NCI-H2107 treated with DMSO at 0.1 percent for 48 hours (cell line): Measurements from ENCODE around the gene ZNF638.
"Not testable (repeated sequence)": the region's sequence is repeated elsewhere in the genome, so short reads cannot be mapped to it uniquely, and the experiment has no call there.

ENCODE experiments used
- DNase-seq: peaks from one replicate; lab custom pipeline; 2025; ENCODE audit not compliant: unreplicated experiment; lab: John Stamatoyannopoulos, UW

ZNF638 gene

DNA sequence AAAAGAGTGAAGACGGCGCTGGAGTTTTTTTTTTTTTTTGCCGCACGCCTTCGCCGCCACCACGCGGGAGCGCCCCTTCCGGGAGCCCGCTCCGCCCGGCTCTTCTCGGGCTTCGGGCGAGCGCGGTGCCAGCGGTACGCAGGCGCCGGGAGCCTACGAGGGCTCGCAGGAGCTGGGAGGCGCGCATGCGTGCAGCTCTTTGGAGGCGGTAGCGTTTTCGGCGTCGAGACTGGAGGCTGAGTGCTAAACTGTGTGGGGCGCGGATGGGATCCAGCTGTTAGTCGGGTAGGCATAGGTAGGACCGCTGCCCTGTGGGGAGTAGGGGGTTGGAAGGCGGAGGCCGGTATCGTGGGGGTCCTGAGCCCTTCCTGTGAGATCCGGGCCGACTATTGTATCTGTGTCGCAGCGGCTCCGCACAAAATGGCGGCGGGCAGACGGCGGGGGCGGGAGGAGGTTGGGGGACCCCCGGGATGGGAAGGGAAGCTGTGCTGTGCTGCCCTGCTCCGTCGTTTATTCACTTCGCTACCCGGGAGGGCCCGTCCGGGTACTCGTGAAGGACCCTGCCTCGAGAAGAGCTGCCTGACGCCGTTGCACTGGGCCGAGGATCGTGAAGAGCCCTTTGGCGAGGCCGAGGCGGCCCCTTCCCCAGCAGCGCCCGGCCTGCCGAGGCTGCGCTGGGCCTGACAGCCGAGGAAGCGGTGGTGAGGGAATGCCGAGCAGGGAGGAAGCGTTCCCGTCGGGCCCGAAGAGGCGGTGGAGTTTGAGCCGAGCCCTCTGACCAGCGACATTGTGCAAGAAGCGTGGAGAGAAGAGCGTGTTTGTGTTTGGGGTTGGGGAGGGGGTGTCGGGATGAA is at the start of gene ZNF638:
TSS of gene ZNF638 (plus strand) at position 202 of the 854 bp plus-strand sequence. CDS start 17,173 bp downstream, outside the sequence.
- peak; percentile 75 for DNase-seq

DNA sequence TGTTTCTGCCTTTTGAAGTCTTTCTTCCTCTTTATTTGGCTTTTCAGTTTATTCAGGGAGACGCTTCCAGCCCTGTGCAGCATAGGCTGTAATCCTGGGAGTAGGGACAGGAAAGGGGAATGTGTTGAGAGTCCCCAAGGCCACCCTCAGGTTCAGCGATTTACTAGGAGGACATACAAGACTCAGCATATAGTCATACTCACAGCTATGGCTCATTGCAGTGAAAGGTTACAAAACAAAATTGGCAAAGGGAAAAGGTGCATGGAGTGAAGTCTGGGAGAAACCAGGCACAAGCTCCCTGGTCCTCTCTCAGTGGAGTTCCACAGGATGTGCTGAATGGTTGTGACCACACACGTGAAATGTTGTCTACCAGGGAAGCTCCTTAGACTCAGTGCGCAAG is 49.6 kb upstream of the ZNF638 start:
- no peak for DNase-seq

DNA sequence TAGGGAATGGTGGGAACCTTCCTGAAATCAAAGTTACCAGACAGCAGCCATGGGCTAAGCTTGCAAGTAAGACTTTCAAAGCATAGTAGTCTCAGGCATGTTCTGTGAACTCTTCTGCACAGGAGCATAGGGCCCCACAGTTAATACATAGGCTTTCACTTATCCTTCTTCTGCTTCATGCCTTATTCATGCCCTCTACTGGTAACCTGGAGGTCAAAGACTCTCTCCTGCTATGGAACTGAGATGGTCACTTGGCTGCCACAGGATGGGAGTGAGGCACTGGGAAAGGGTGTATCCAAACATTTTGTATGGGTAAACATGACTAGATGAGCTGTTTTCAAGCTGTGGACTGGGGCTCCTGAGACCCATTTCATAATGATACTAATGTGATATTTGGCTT is 49.1 kb upstream of the ZNF638 start:
- no peak for DNase-seq

GRCh38 chr2:71283131-71283530 is 48.5 kb upstream of the ZNF638 start:
- DNase-seq = no peak

GRCh38 chr2:71285706-71286105 is 45.9 kb upstream of the ZNF638 start:
- no peak for DNase-seq

- DNase-seq = no peak
Measured at GRCh38 chr2:71291398-71291797, 40.2 kb upstream of the ZNF638 start.

GRCh38 chr2:71292159-71292558 is 39.4 kb upstream of the ZNF638 start:
- DNase-seq = no peak

DNA sequence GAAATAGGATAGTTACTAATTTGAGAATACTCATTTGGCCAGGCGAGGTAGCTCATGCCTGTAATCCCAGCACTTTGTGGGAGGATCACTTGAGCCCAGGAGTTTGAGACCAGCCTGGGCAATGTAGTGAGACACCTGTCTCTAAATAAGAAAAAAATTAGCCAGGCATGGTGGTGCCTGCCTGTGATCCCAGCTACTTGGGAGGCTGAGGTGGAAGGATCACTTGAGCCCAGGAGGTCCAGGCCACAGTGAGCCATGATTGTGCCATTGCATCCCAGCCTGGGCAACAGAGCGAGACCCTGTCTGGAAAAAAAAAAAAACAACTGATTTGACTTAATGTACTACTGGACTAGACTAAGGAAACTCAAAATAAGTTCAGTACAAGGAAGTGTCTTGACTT is 32.7 kb upstream of the ZNF638 start:
- DNase-seq = no peak

DNA sequence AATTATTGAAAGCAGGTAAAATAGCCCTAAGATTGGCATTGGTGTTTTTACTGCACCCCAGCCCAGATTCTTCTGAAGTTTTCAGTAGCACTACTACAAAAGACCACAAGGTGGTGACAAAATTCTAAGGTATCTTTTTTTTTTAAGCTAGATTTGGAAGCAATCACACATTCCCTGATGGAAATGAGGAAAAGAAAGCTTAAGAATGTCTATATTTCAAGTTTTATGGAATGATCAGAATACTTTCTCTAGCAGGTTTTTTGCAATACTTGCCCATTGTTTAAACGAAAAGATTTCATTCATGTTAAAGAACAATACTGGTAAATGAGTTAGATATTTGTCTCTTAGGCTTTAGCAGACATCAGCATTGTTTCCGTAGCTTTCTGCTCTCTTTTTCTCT is 32.1 kb upstream of the ZNF638 start:
- DNase-seq = peak; percentile 20

DNA sequence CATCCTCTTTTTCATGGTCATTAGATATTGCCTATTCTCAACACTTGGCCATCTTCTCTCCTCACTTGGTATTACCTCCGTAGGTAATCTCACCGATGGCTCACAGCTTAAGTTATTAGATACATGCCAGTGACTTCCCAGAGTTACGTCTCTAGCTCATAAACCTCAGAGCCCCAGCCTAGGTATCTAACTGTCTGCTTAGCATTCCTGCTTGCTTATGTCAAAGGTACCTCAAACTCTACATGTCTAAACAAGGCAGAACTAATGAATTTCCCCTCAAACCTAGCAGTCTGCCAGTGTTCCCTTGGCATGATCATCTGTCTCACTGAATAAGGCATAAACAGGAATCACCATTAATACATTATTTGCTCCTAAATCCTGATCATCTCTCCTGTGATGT is 27.7 kb upstream of the ZNF638 start:
- no peak for DNase-seq

DNA sequence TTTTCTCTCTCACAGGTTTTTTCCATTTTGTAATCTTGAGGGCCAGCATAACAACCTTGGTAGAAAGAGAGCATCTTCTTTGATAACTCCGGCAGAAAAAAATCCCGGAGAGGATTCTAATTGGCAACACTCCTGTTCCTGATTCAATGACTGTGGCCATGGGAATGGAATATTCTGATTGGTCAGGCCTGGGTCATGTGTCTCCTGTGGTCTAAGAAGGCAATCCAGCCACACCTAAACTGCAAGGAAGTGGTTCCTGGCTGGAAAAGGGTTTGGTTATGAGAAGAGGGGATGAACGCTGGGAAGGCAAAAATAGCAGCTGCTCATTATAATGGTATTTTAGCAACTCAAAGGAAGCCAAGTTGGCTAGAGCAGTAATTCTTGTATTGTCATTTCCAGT is 24.8 kb upstream of the ZNF638 start:
- no peak for DNase-seq

DNA sequence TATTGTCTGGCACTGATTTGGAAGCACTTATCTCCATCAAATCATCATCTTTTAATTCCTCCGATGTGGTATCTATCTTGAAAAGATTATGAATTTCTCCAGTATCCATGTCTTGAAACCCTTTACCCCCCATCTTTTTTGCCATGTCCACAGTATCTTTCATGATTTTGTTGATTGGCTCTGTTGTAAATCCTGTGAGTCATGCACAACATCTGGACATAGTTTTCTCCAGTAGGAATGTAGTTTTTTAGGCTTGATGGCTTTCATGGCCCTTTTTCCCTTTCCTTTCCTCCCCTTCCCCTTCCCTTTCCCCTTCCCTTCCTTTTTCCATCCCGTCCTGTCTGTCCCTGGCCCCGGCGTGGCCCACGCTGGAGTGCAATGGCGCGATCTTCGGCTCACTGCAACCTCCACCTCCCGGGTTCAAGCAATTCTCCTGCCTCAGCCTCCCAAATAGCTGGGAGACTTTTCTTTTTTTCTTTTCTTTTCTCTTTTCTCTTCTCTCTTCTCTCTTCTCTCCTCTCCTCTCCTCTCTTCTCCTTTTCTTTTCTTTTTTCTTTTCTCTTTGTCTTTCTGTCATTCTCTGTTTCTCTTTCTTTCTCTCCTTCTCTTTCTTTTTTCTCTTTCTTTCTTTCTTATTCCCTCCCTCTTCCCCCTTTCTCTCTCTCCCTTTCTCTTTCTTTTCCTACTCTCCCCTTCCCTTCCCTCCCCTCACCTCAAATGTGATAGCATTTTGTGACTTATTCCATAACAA is 18.4 kb upstream of the ZNF638 start:
- DNase-seq = no peak

DNA sequence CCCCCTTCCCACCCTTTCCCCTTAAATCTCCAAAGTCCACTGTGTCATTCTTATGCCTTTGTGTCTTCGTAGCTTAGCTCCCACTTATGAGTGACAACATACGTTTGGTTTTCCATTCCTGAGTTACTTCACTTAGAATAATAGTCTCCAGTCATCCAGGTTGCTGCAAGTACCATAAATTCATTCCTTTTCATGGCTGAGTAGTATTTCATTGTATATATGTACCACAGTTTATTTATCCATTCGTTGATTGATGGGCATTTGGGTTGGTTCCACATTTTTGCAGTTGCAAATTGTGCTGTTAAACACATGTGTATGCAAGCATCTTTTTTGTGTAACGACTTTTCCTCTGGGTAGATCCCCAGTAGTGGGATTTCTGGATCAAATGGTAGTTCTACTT is 14.5 kb upstream of the ZNF638 start:
- DNase-seq = no peak

DNA sequence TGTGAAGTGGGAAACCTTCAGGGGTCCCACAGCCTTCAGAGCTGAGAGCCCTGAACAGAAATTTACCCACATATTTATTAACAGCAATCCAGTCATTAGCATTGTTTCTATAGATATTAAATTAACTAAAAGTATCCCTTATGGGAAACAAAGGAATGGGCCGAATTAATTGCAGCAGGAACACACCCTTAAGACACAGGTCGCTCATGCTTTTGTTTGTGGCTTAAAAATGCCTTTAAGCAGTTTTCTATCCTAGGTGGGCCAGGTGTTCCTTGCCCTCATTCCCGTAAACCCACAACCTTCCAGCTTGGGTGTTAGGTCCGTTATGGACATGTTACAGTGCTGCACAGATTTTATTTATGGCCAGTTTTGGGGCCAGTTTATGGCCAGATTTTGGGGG is 13.7 kb upstream of the ZNF638 start:
- DNase-seq = not testable (repeated sequence)

- DNase-seq = no peak
Measured at GRCh38 chr2:71323386-71323785, 8.2 kb upstream of the ZNF638 start.

- no peak for DNase-seq
Measured at GRCh38 chr2:71326968-71327367, 4.6 kb upstream of the ZNF638 start.

GRCh38 chr2:71327916-71328315 is 3.7 kb upstream of the ZNF638 start:
- DNase-seq = no peak

GRCh38 chr2:71330155-71330554 is 1.4 kb upstream of the ZNF638 start:
- DNase-seq = no peak

DNA sequence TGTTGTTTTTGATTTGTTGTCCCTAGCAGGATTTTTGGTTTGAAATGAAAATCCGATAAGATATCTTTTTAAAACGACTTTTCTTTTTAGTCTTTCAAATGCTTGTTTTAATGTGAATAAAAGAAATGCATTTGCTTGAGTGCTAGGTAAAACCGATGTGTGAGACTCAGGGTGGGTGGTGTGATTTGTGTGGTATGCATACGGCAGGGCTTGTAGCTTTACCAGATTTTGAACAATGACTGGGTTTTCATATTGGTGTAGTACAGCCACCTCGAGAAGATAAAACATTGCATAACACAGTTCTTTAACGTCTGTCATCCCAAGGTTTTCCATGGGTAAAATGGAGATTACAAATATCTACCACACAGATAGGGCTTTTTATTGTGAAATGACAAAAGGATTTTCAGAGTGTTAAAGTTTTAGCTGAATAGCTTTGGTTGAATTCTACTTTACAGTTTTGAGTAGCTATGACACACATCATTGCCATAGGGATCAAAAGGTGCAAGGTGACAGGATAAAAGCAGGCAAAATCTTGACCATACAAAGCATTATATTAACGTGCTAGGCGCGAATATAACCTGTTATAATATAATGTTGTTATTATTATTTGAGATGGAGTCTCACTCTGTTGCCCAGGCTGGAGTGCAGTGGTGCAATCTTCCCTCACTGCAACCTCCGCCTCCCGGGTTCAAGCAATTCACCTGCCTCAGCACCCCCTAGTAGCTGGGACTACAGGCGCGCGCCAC is 824 bp upstream of the ZNF638 start:
- DNase-seq = no peak

DNA sequence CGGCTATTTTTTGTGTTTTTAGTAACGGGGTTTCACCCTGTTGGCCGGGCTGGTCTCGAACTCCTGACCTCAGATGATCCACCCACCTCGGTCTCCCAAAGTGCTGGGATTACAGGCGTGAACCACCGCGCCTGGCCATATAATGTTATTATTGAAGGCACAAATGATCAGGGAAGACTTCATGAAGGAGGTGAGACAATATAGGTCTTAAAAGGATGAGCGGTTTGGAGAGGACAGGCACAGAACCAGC is 326 bp upstream of the ZNF638 start:
- DNase-seq = not testable (repeated sequence)

- DNase-seq = no peak
Measured at GRCh38 chr2:71332435-71332796, 834 bp downstream of the ZNF638 start.

DNA sequence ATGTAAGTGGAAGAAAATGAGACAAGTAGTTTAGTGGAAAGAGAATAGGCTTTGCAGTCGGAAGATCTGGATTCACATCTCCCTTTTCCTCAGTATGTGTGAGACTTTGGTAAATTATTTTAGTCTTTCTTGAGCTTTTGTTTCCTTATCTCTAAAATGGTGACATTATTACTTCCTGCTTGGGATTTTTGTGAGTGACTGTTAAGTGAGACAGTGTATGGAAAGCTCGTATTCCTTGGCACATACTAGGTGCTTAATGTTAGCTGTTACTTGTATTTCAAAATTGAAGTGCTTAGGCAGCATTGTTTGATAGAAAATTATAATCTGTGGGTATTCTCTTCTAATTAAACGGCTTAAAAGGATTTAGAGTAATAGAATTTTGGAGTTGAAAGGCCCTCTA is 2.0 kb downstream of the ZNF638 start:
- no peak for DNase-seq
